H1 (cell line): ENCODE results near the gene PLXNA4. TPM values are rescaled to one million over a fixed set of nuclear protein-coding genes. Genes with fewer than 3 reads are reported as not detected.

ENCODE experiments used
- CTCF ChIA-PET: fragments of 300-600 bp; sonication (Branson Sonifier 250); formaldehyde crosslinking; loops from one replicate; lab custom pipeline; 2021; ENCODE audit not compliant: partially characterized antibody; lab: Charles Lee
- POLR2A ChIA-PET: fragments of 300-600 bp; sonication (Branson Sonifier 250); formaldehyde crosslinking; loops from one replicate; lab custom pipeline; 2021; ENCODE audit warnings: inconsistent platforms; ENCODE audit not compliant: partially characterized antibody; lab: Charles Lee
- DNase-seq, 2 experiments: peaks; one replicate each; pipeline versions ENCODE4 v3.0.0 to v3.0.0-alpha.2; 2010 to 2022; ENCODE audit warnings: low spot score in 2 of 2, low read depth in 1 of 2, mixed read lengths in 1 of 2
- FAIRE-seq: peaks from 2 replicates; lab custom pipeline; 2011; peaks lifted over from hg19 to GRCh38; lab: Jason Lieb, UNC
- H2AFZ ChIP-seq: 2 replicates; pipeline ENCODE4 v1.8.1; 2012; ENCODE audit warnings: low read length, inconsistent platforms
- H2AK5ac ChIP-seq: 2 replicates; pipeline ENCODE4 v1.6.1; 2013; ENCODE audit warnings: low read depth, low read length
- H2BK120ac ChIP-seq: replicated peaks from 2 replicates; pipeline ENCODE3; 2013; ENCODE audit warnings: low read depth, low read length, inconsistent platforms
- H2BK12ac ChIP-seq: 2 replicates; pipeline ENCODE4 v1.6.1; 2013; ENCODE audit warnings: low read depth, low read length
- H2BK15ac ChIP-seq: 2 replicates; pipeline ENCODE4 v1.6.1; 2013; ENCODE audit warnings: low read length
- H2BK20ac ChIP-seq: 2 replicates; pipeline ENCODE4 v1.6.1; 2013; ENCODE audit warnings: low read length
- H2BK5ac ChIP-seq: 2 replicates; pipeline ENCODE4 v1.6.1; 2013; ENCODE audit warnings: low read depth, low read length
- H3K14ac ChIP-seq: 2 replicates; pipeline ENCODE4 v1.6.1; 2013; ENCODE audit warnings: inconsistent platforms; ENCODE audit not compliant: insufficient read length
- H3K18ac ChIP-seq: 2 replicates; pipeline ENCODE4 v1.6.1; 2013; ENCODE audit warnings: low read length; ENCODE audit errors: extremely low read depth
- H3K23ac ChIP-seq: 2 replicates; pipeline ENCODE4 v1.6.1; 2013; ENCODE audit warnings: inconsistent platforms; ENCODE audit not compliant: insufficient read length
- H3K23me2 ChIP-seq: 2 replicates; pipeline ENCODE4 v1.6.1; 2013; ENCODE audit warnings: low read depth, low read length
- H3K27ac ChIP-seq: 2 replicates; pipeline ENCODE4 v1.6.1; 2011; ENCODE audit warnings: low read depth, low read length, inconsistent platforms
- H3K27me3 ChIP-seq, 4 experiments: replicated peaks in 1 of 4; 1 replicate in 1 of 4; 2 replicates in 3 of 4; pipeline versions ENCODE4 v1.6.1 to v1.8.1; 2011 to 2013; ENCODE audit warnings: low read length in 3 of 4, mild to moderate bottlenecking in 3 of 4, inconsistent platforms in 2 of 4, mixed read lengths in 2 of 4, moderate library complexity in 1 of 4; ENCODE audit not compliant: control insufficient read depth in 3 of 4, insufficient read depth in 3 of 4; ENCODE audit errors: extremely low read depth in 1 of 4
- H3K36me3 ChIP-seq, 4 experiments: 2 replicates each; pipeline versions ENCODE4 v1.6.1 to v1.8.1; 2011 to 2013; ENCODE audit warnings: mild to moderate bottlenecking in 4 of 4, low read length in 3 of 4, moderate library complexity in 2 of 4, control low read depth in 1 of 4, inconsistent platforms in 1 of 4; ENCODE audit not compliant: insufficient read depth in 4 of 4, control insufficient read depth in 2 of 4
- H3K4ac ChIP-seq: replicated peaks from 2 replicates; pipeline ENCODE3; 2013; ENCODE audit warnings: low read length, low read depth, mixed read lengths, inconsistent platforms; ENCODE audit not compliant: insufficient read length
- H3K4me1 ChIP-seq, 4 experiments: replicated peaks in 1 of 4; 1 replicate in 1 of 4; 2 replicates in 3 of 4; pipeline versions ENCODE4 v1.6.1 to v1.8.1; 2011 to 2013; ENCODE audit warnings: low read length in 3 of 4, inconsistent platforms in 2 of 4, mixed read lengths in 1 of 4; ENCODE audit not compliant: insufficient read depth in 4 of 4, control insufficient read depth in 3 of 4
- H3K4me2 ChIP-seq, 2 experiments: 2 replicates each; pipeline versions ENCODE4 v1.6.1 to v1.8.1; 2011 to 2013; ENCODE audit warnings: low read depth in 2 of 2, low read length in 2 of 2, control low read depth in 1 of 2, inconsistent platforms in 1 of 2, mild to moderate bottlenecking in 1 of 2; ENCODE audit not compliant: insufficient read depth in 1 of 2
- H3K4me3 ChIP-seq, 4 experiments: fragments of 200-600, 300-600 bp in 1 of 4; sonication (generic), shearing (Covaris generic), sonication (Bioruptor Twin) in 1 of 4; 2 replicates each; pipeline versions ENCODE4 v1.5.1 to v1.8.1; 2011 to 2016; ENCODE audit warnings: low read length in 4 of 4, low read depth in 3 of 4, control low read depth in 2 of 4, inconsistent platforms in 2 of 4, mild to moderate bottlenecking in 2 of 4, mixed read lengths in 1 of 4, moderate library complexity in 1 of 4; ENCODE audit not compliant: insufficient read depth in 2 of 4; ENCODE audit errors: extremely low read depth in 1 of 4
- H3K56ac ChIP-seq: replicated peaks from 2 replicates; pipeline ENCODE3; 2013; ENCODE audit warnings: low read depth, mild to moderate bottlenecking, mixed read lengths, low read length, inconsistent platforms; ENCODE audit not compliant: insufficient read length
- H3K79me1 ChIP-seq: 2 replicates; pipeline ENCODE4 v1.6.1; 2013; ENCODE audit warnings: low read depth, low read length, control low read depth
- H3K79me2 ChIP-seq, 2 experiments: 2 replicates each; pipeline versions ENCODE4 v1.6.1 to v1.8.1; 2012 to 2013; ENCODE audit warnings: low read length in 2 of 2, mild to moderate bottlenecking in 2 of 2, inconsistent platforms in 1 of 2; ENCODE audit not compliant: insufficient read depth in 2 of 2, control insufficient read depth in 1 of 2
- H3K9ac ChIP-seq, 4 experiments: replicated peaks in 1 of 4; 1 replicate in 1 of 4; 2 replicates in 3 of 4; pipeline versions ENCODE4 v1.6.1 to v1.8.1; 2011 to 2013; ENCODE audit warnings: low read depth in 3 of 4, low read length in 3 of 4, control low read depth in 2 of 4, mild to moderate bottlenecking in 2 of 4, moderate library complexity in 2 of 4, inconsistent platforms in 1 of 4; ENCODE audit errors: extremely low read depth in 1 of 4
- H3K9me3 ChIP-seq, 2 experiments: 2 replicates each; pipeline versions ENCODE4 v1.6.1 to v1.8.1; 2012 to 2013; ENCODE audit warnings: mild to moderate bottlenecking in 2 of 2, moderate library complexity in 2 of 2, control low read depth in 1 of 2, inconsistent platforms in 1 of 2, low read depth in 1 of 2, low read length in 1 of 2, mixed read lengths in 1 of 2; ENCODE audit not compliant: insufficient read depth in 2 of 2
- H4K20me1 ChIP-seq, 2 experiments: replicated peaks in 1 of 2; 2 replicates each; pipeline versions ENCODE3 to v1.8.1; 2011 to 2013; ENCODE audit warnings: inconsistent platforms in 2 of 2, low read length in 2 of 2, mild to moderate bottlenecking in 1 of 2; ENCODE audit not compliant: insufficient read depth in 2 of 2, control insufficient read depth in 1 of 2
- H4K5ac ChIP-seq: 2 replicates; pipeline ENCODE4 v1.6.1; 2013; ENCODE audit warnings: low read length, low read depth, mixed read lengths, inconsistent platforms; ENCODE audit not compliant: insufficient read length
- H4K8ac ChIP-seq: 2 replicates; pipeline ENCODE4 v1.8.0; 2013; ENCODE audit warnings: mild to moderate bottlenecking, moderate library complexity, low read length, inconsistent platforms; ENCODE audit not compliant: insufficient read depth; ENCODE audit errors: extremely low read depth
- H4K91ac ChIP-seq: replicated peaks from 2 replicates; pipeline ENCODE3; 2013; ENCODE audit warnings: low read length, mixed read lengths, inconsistent platforms; ENCODE audit not compliant: insufficient read length
- GABPA ChIP-seq: IDR thresholded peaks from 2 replicates; pipeline ENCODE4 v1.6.1; 2011; ENCODE audit warnings: mild to moderate bottlenecking, low read length, moderate library complexity, borderline replicate concordance; ENCODE audit not compliant: insufficient read depth
- PHF8 ChIP-seq: fragments of 200-600 bp; sonication (generic); conservative IDR thresholded peaks from 2 replicates; pipeline ENCODE4 v1.7.1; 2012; ENCODE audit warnings: low read depth, mild to moderate bottlenecking, inconsistent platforms, low read length, moderate library complexity
- RAD21 ChIP-seq, 2 experiments: IDR thresholded peaks in 1 of 2; conservative IDR thresholded peaks in 1 of 2; 2 replicates each; pipeline ENCODE4 v1.6.1; 2011; ENCODE audit warnings: low read depth in 2 of 2, low read length in 2 of 2, improper control_type of control experiment in 1 of 2, inconsistent platforms in 1 of 2, mild to moderate bottlenecking in 1 of 2, moderate library complexity in 1 of 2
- RBBP5 ChIP-seq: IDR thresholded peaks from 2 replicates; pipeline ENCODE4 v1.7.1; 2012; ENCODE audit warnings: low read depth, mild to moderate bottlenecking, inconsistent platforms, low read length, moderate library complexity, borderline replicate concordance
- TBP ChIP-seq: IDR thresholded peaks from 2 replicates; pipeline ENCODE4 v1.6.1; 2011; ENCODE audit warnings: low read depth, low read length, improper control_type of control experiment
- ZNF274 ChIP-seq: IDR thresholded peaks from 2 replicates; pipeline ENCODE4 v1.7.0; 2012; ENCODE audit warnings: low read length, borderline replicate concordance; ENCODE audit errors: extremely low read depth
- WGBS, 2 experiments: shearing (Covaris generic) in 1 of 2; methylation state at CpG; one replicate each; pipeline versions ENCODE4 v1.1.6 to v1.1.7; 2013 to 2015; ENCODE audit warnings: low lambda C conversion rate in 2 of 2, mixed read lengths in 2 of 2, inconsistent platforms in 1 of 2, low coverage in 1 of 2, missing lambda C conversion rate in 1 of 2; ENCODE audit not compliant: insufficient replicate concordance in 2 of 2, insufficient coverage in 1 of 2, insufficient read length in 1 of 2; ENCODE audit errors: extremely low coverage in 1 of 2, missing lambda C conversion rate in 1 of 2; 5-methylcytosine and 5-hydroxymethylcytosine counted together
- polyA plus RNA-seq, 7 experiments: library from polyadenylated mRNA; depleted of rRNA in 3 of 7; stranded (reverse) in 5 of 7; unstranded in 2 of 7; fragments of >200 nt in 5 of 7; fragments of 200-250 nt in 2 of 7; gene quantifications; 1 replicate in 5 of 7; 2 replicates in 1 of 7; 4 replicates in 1 of 7; pipeline versions ENCODE4 v1.2.1 to v1.2.3, GENCODE V29; 2011 to 2013; ENCODE audit warnings: missing spikeins in 2 of 7, mixed read lengths in 2 of 7
- total RNA-seq: library from RNA; stranded (reverse); fragmentation: NEBNext Ultra II Directional; extraction: Animal tissue kit (Norgen Biotek cat#: 25700); gene quantifications from 2 replicates; pipeline ENCODE4 v1.2.1, GENCODE V29; 2021
- TF ChIP-seq, protein P1 (sequence below), 3 experiments: IDR thresholded peaks; 1 replicate in 2 of 3; 2 replicates in 1 of 3; pipeline versions ENCODE4 v1.5.1 to v1.6.1; 2011; ENCODE audit warnings: low read length in 3 of 3, mild to moderate bottlenecking in 3 of 3, inconsistent platforms in 2 of 3, low read depth in 1 of 3, moderate library complexity in 1 of 3; ENCODE audit not compliant: insufficient read depth in 1 of 3; ENCODE audit errors: control extremely low read depth in 1 of 3

The PLXNA4 gene
- total and polyA plus RNA-seq, 2 of the 8 experiments (the other 6 are each of a cell fraction or from before 2014, with no cell fraction given): 0.76 to 0.79 TPM

DNA sequence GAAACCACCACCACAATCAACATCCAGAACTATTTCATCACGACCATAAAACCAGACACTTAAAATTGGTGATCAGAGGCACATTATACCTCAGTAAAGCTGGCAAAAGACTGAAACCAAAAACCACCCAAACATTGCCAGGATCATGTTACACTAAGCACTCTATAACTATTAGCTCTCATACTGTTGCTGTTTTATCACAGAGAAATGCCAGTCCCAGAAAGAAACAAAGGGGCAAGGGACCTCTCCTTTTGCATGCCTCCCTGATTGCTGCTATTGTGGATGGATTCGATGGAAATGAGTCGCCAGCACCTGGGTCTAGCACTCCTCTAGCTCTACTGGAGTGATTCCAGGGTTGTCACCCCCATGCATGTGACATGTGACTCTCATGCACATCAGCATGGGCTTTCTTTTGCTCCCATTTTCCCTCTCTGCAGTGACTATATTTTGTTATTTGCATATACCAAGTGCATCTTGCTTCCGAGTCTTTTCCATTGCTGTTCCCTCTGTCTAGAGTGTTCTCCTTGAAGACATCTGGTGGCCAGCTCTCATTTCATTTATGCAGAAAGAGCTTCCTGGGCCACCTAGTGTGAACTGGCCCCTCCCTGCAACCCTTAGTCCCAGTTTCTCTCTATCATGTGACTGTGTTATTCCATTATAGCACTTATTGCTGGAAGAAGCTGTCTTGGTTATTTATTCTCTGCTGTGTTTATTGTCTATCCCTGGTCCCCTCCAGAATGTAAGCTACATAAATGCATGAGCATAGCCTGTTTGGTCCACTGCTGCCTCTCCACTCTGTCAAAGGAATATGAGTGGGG is 300.6 kb downstream of the PLXNA4 start:
- WGBS, 2 experiments: 83% methylated on average over 4 of the region's 4 CpGs; no CpG with 5 or more reads in 1 of the 2 experiments
- H3K56ac ChIP-seq: no peak overlapping the region
- TF ChIP-seq TBP (no peak), RAD21 (IDR thresholded peaks at IDR 0.05 in 1 of 2, conservative IDR thresholded peaks at IDR 0.05 in 1 of 2; ENCODE audit: low read depth in 2 of 2, low read length in 2 of 2) (no peak), GABPA (no peak), RBBP5 (no peak), ZNF274 (no peak), PHF8 (no peak)
- TF ChIP-seq, protein P1, sequence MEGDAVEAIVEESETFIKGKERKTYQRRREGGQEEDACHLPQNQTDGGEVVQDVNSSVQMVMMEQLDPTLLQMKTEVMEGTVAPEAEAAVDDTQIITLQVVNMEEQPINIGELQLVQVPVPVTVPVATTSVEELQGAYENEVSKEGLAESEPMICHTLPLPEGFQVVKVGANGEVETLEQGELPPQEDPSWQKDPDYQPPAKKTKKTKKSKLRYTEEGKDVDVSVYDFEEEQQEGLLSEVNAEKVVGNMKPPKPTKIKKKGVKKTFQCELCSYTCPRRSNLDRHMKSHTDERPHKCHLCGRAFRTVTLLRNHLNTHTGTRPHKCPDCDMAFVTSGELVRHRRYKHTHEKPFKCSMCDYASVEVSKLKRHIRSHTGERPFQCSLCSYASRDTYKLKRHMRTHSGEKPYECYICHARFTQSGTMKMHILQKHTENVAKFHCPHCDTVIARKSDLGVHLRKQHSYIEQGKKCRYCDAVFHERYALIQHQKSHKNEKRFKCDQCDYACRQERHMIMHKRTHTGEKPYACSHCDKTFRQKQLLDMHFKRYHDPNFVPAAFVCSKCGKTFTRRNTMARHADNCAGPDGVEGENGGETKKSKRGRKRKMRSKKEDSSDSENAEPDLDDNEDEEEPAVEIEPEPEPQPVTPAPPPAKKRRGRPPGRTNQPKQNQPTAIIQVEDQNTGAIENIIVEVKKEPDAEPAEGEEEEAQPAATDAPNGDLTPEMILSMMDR (IDR thresholded peaks at IDR 0.05; ENCODE audit: control extremely low read depth in 1 of 3, insufficient read depth in 1 of 3, low read depth in 1 of 3, low read length in 3 of 3): no peak
- H3K9me3 ChIP-seq: no peaks in the 10 kb centered on the region
- ChIA-PET POLR2A (no interaction called here), CTCF (interaction anchor here (0.6 to 1.6 kb wide), 5 partner anchors 11 to 228 kb away, joined by 3 to 6 read pairs (median 3); no protein-coding TSS in a partner anchor)
- no peaks in the 10 kb centered on the region for H3K36me3 ChIP-seq
- H4K5ac ChIP-seq: no peak overlapping the region
- no peak for DNase-seq
- no peak overlapping the region for H2AK5ac ChIP-seq
- no peak overlapping the region for H3K4me3 ChIP-seq
- no peaks in the 10 kb centered on the region for H4K20me1 ChIP-seq
- no peaks in the 10 kb centered on the region for H3K79me2 ChIP-seq
- H3K23ac ChIP-seq: no peak overlapping the region
- H3K27me3 ChIP-seq: no peaks in the 10 kb centered on the region
- no peak overlapping the region for H2BK5ac ChIP-seq
- no peak overlapping the region for H3K4ac ChIP-seq
- H2BK12ac ChIP-seq: no peak overlapping the region
- H3K18ac ChIP-seq: no peak overlapping the region
- no peak overlapping the region for H3K27ac ChIP-seq
- no peak overlapping the region for H3K14ac ChIP-seq
- FAIRE-seq: no peak
- H2AFZ ChIP-seq: peak overlapping the region; percentile 35; the same call in 1 of the 2 replicates
- no peak overlapping the region for H4K91ac ChIP-seq
- H3K4me2 ChIP-seq: 0 out of 4 replicates have a peak overlapping the region, but pooled peaks of 1 of the 2 experiments have one; percentile 3
- H2BK20ac ChIP-seq: no peak overlapping the region
- no peak overlapping the region for H2BK15ac ChIP-seq
- no peak overlapping the region for H4K8ac ChIP-seq
- no peaks in the 10 kb centered on the region for H3K23me2 ChIP-seq
- no peak overlapping the region for H3K9ac ChIP-seq
- H2BK120ac ChIP-seq: no peak overlapping the region
- peaks cover 0 to 8% (median 3%) of the 10 kb centered on the region in 4 experiments; a peak in 2 of 7 replicates for H3K4me1 ChIP-seq
- no peaks in the 10 kb centered on the region for H3K79me1 ChIP-seq
